ENCODE measurements around the gene SOX21. TPM values are rescaled to one million over a fixed set of nuclear protein-coding genes. Genes with fewer than 3 reads are reported as not detected.

The SOX21 gene
- total RNA-seq, 4 donors from 2014 or later: not detected

GRCh38 chr13:94692030-94692429, 20.3 kb downstream of the SOX21 start:
- intact Hi-C loops (cut with DNase I; ENCODE audit: low total_unique reads): no loop called here
- in situ Hi-C loops (cut with MboI; ENCODE audit: low pct_ligation_motif_present in 1 of 4, low pct_unique_long_range_greater_than_20kb in 1 of 4, low sequenced_read_pairs in 3 of 4): loop anchor here in 2 of 4 donors (25.0 kb wide), 3 partner anchors 445 to 720 kb away; no protein-coding TSS in a partner anchor
- Histone ChIP-seq H3K27me3 (peaks cover 31% of the 10 kb centered on the region), H3K4me3 (no peak overlapping the region), H3K36me3 (no peaks in the 10 kb centered on the region), H3K4me1 (no peaks in the 10 kb centered on the region), H3K27ac (no peak overlapping the region), H3K9me3 (no peaks in the 10 kb centered on the region)
- DNase-seq: no peak
- 72 to 79% methylated on average over 4 of the region's 4 CpGs for WGBS, 2 donors (ENCODE audit: low coverage in 1 of 2)
- TF ChIP-seq CTCF (IDR thresholded peaks at IDR 0.05): no peak
- no peak for TF ChIP-seq POLR2A (IDR thresholded peaks at IDR 0.05)
- no peak for TF ChIP-seq EP300 (IDR thresholded peaks at IDR 0.05; ENCODE audit: low read depth)
- no peak for TF ChIP-seq POLR2AphosphoS5 (IDR thresholded peaks at IDR 0.05)

DNA sequence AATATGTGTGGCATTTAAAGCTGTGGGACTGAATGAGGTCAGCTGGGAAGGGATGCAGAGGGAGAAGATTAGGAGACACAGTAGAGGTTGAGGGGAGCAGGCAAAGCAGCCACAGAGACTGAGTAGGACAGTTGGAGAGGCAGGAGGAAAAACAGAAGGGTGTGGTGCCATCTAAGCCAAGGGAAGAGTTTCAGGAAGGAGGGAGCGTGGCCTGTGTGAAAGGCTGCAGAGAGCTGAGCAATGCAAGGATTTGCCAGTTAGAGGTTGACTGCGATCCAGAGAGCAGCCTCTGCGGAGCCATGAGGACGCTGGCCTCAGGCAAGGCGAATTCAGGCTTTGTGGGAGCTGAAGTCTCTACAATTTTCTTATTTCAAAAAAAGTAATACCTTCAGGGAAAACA, 28.9 kb downstream of the SOX21 start:
- H3K4me3 ChIP-seq: no peak overlapping the region
- DNase-seq: no peak
- TF ChIP-seq POLR2A (IDR thresholded peaks at IDR 0.05) (no peak), POLR2AphosphoS5 (IDR thresholded peaks at IDR 0.05) (no peak), EP300 (IDR thresholded peaks at IDR 0.05; ENCODE audit: low read depth) (no peak), CTCF (IDR thresholded peaks at IDR 0.05) (no peak)
- 72 to 78% methylated on average over 5 of the region's 5 CpGs for WGBS, 2 donors (ENCODE audit: low coverage in 1 of 2)
- H3K36me3 ChIP-seq: no peaks in the 10 kb centered on the region
- no peak overlapping the region for H3K27ac ChIP-seq
- intact Hi-C loops (cut with DNase I; ENCODE audit: low total_unique reads): no loop called here
- in situ Hi-C loops (cut with MboI; ENCODE audit: low pct_ligation_motif_present in 1 of 4, low pct_unique_long_range_greater_than_20kb in 1 of 4, low sequenced_read_pairs in 3 of 4): loop anchor here in 2 of 4 donors (25.0 kb wide), 3 partner anchors 454 to 729 kb away; no protein-coding TSS in a partner anchor
- peaks cover 1% of the 10 kb centered on the region for H3K27me3 ChIP-seq
- H3K4me1 ChIP-seq: no peaks in the 10 kb centered on the region
- no peaks in the 10 kb centered on the region for H3K9me3 ChIP-seq

DNA sequence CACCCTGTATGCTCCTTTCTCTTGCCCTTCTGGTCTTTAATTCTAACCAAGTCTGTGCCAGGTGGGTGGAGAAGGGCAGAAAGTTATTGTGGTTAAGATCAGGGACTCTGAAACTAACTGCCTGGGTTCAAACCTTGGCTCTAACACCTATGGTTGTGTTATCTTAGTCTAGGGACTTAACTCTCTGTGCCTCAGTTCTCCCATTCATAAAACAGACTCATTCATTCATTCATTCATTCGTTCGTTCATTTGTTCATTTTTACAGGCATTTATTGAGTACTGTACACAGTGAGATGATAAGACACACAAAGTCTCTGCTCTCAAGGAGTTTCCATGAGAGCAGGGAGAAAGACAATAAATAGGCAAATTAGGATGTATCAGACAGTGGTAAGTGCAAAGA, 30.1 kb downstream of the SOX21 start:
- H3K4me1 ChIP-seq: no peaks in the 10 kb centered on the region
- H3K27ac ChIP-seq: no peak overlapping the region
- no peak for DNase-seq
- no peak overlapping the region for H3K4me3 ChIP-seq
- in situ Hi-C loops (cut with MboI; ENCODE audit: low pct_ligation_motif_present in 1 of 4, low pct_unique_long_range_greater_than_20kb in 1 of 4, low sequenced_read_pairs in 3 of 4): loop anchor here in 2 of 4 donors (25.0 kb wide), 3 partner anchors 455 to 730 kb away; no protein-coding TSS in a partner anchor
- H3K9me3 ChIP-seq: no peaks in the 10 kb centered on the region
- H3K36me3 ChIP-seq: no peaks in the 10 kb centered on the region
- 68 to 70% methylated on average over 2 of the region's 2 CpGs for WGBS, 2 donors (ENCODE audit: low coverage in 1 of 2)
- TF ChIP-seq EP300 (IDR thresholded peaks at IDR 0.05; ENCODE audit: low read depth): no peak
- no peak for TF ChIP-seq POLR2AphosphoS5 (IDR thresholded peaks at IDR 0.05)
- no peak for TF ChIP-seq CTCF (IDR thresholded peaks at IDR 0.05)
- no peak for TF ChIP-seq POLR2A (IDR thresholded peaks at IDR 0.05)
- no peaks in the 10 kb centered on the region for H3K27me3 ChIP-seq
- intact Hi-C loops (cut with DNase I; ENCODE audit: low total_unique reads): no loop called here

- Histone ChIP-seq H3K4me3 (no peak overlapping the region), H3K9me3 (no peaks in the 10 kb centered on the region), H3K27me3 (peaks cover 17% of the 10 kb centered on the region), H3K36me3 (no peaks in the 10 kb centered on the region), H3K4me1 (no peaks in the 10 kb centered on the region), H3K27ac (no peak overlapping the region)
- no peak for DNase-seq
- no peak for TF ChIP-seq EP300 (IDR thresholded peaks at IDR 0.05; ENCODE audit: low read depth)
- no peak for TF ChIP-seq POLR2AphosphoS5 (IDR thresholded peaks at IDR 0.05)
- TF ChIP-seq POLR2A (IDR thresholded peaks at IDR 0.05): no peak
- TF ChIP-seq CTCF (IDR thresholded peaks at IDR 0.05): no peak
- in situ Hi-C loops (cut with MboI; ENCODE audit: low pct_ligation_motif_present in 1 of 4, low pct_unique_long_range_greater_than_20kb in 1 of 4, low sequenced_read_pairs in 3 of 4) (loop anchor here in 2 of 4 donors (25.0 kb wide), 3 partner anchors 458 to 733 kb away; no protein-coding TSS in a partner anchor), intact Hi-C loops (cut with DNase I; ENCODE audit: low total_unique reads) (no loop called here)
- WGBS, 2 donors (ENCODE audit: low coverage in 1 of 2): 81 to 90% methylated on average over 4 to 6 of the region's 6 CpGs
Measured at GRCh38 chr13:94679614-94680013, 32.7 kb downstream of the SOX21 start.
